ENCODE measurements around the gene SPSB4.

- no peak for TF ChIP-seq CTCF (conservative IDR thresholded peaks at IDR 0.05 in 1 of 2, IDR thresholded peaks at IDR 0.05 in 1 of 2; ENCODE audit: low read depth in 1 of 2, low read length in 2 of 2)
- TF ChIP-seq EZH2 (IDR thresholded peaks at IDR 0.05; ENCODE audit: low read length, missing control alignments), result no peak
Observed at GRCh38 chr3:141150081-141150830, 99.1 kb downstream of the SPSB4 start.
